HG03060 (cell line): Measurements from ENCODE around the gene COL26A1.
"Not testable (repeated sequence)": the region's sequence is repeated elsewhere in the genome, so short reads cannot be mapped to it uniquely, and the experiment has no call there.

Experiments used
- ATAC-seq: cut with Tn5 transposase; IDR thresholded peaks from one replicate; pipeline ENCODE4 v1.9.1; 2021; ENCODE audit warnings: low read depth, moderate number of reproducible peaks; ENCODE audit not compliant: unreplicated experiment

The COL26A1 gene

DNA sequence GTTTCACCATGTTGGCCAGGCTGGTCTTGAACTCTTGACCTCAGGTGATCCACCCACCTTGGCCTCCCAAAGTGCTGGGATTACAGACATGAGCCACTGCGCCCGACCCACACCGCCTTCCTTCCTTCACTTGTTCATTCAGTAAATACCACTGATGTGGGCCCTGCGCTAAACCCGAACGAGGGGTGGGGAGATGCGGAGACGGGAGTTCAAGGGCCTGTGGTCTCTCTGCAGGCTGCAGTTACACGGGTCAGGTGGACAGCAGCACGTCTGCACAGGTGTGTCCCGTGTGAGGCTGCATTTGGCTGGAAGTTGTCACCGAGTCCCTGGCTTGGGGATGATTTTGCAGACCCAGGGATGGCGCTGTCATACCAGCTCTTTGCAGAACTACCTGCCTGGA is 38.1 kb downstream of the COL26A1 start:
- ATAC-seq, result no peak

GRCh38 chr7:101401390-101402080 is 38.9 kb downstream of the COL26A1 start:
- no peak for ATAC-seq

DNA sequence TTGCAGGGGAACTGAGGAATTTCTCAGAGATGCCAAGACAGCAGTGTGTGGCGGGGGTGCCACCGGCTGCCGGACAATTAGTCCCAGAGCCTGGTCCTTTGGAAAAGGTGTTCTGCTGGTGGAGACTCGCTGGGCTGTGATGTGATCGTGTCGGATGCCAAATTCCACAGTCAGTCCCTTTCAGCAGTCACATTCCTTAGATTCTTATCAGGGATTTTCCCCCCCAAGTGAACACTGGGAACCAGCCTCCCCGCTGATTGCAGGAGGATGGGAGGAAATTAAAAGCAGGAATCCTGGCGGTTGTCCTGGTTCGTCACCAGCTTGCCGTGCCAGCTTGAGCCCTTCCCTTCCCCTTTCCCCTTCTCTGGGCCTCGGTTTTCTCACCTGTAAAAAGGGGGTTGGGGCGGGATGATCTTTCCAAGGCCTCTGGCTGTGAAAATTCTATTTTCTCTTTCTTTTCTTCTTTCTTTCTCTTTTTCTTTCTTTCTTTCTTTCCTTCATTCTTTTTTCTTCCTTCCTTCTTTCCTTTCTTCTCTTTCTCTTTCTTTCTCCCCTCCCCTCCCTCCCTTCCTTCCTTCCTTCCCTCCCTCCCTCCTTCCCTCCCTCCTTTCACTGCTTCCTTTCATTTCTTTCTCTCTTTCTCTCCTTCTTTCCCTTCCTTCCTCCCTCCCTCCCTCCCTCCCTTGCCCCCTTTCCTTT is 39.6 kb downstream of the COL26A1 start:
- no peak for ATAC-seq

- ATAC-seq, result no peak
Observed at GRCh38 chr7:101402835-101403234, 40.2 kb downstream of the COL26A1 start.

- ATAC-seq, result no peak
Observed at GRCh38 chr7:101405474-101406067, 42.9 kb downstream of the COL26A1 start.

GRCh38 chr7:101410743-101411507 is 48.2 kb downstream of the COL26A1 start:
- ATAC-seq, result no peak

DNA sequence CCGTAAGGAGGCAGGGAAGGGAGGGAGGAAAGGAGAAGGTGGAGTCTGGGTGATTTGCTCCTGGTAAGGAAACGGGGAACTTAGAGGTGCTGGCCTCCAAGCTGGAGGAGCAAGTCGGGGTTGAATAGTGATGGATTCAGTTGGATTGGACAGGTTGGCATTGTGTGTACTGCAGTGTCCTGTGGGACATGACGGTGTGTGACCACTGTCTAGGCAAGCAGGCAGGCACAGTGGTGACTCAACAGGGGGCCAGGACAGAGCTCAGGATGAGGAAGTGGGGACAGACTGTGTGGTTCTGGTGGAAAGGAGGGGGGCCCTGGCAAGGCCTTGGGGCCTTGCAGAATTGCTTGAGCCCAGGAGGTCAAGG is 48.8 kb downstream of the COL26A1 start:
- no peak for ATAC-seq

GRCh38 chr7:101412976-101413375 is 50.3 kb downstream of the COL26A1 start:
- ATAC-seq, result no peak

- no peak for ATAC-seq
Observed at GRCh38 chr7:101418694-101419093, 56.0 kb downstream of the COL26A1 start.

- no peak for ATAC-seq
Observed at GRCh38 chr7:101419831-101420230, 57.2 kb downstream of the COL26A1 start.

GRCh38 chr7:101420436-101420835 is 57.8 kb downstream of the COL26A1 start:
- ATAC-seq, result no peak

DNA sequence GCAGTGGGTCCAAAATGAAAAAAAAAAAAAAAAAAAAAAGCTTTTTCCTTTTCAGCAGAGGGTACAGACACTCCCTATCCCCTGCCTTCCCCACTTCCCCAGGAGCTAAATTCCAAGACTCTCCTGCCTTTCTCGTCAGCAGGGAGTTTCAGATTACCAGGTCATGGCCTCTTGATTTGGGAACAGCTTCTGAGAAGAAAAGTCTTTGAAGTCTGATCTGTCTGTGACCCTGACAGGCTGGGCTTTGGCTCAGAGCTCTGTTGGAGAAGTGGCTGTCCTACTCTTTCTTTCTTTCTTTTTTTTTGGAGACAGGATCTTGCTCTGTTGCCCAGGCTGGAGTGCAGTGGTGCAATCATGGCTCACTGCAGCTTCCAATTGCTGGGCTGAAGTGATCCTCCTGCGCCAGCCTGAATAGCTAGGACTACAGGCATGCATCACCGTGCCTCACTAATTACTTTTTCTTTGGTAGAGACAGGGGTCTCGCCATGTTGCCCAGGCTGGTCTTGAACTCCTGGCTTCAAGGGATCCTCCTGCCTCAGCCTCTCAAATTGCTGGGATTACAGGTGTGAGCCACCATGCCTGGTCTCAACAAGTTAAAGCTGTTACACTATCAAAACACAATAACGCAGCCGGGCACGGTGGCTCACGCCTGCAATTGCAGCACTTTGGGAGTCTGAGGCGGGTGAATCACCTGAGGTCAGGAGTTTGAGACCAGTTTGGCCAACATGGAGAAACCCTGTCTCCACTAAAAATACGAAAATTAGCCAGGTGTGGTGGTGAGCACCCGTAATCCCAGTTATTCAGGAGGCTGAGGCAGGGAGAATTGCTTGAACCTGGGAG is 59.9 kb downstream of the COL26A1 start:
- ATAC-seq, result no peak

GRCh38 chr7:101426303-101427011 is 63.8 kb downstream of the COL26A1 start:
- no peak for ATAC-seq

DNA sequence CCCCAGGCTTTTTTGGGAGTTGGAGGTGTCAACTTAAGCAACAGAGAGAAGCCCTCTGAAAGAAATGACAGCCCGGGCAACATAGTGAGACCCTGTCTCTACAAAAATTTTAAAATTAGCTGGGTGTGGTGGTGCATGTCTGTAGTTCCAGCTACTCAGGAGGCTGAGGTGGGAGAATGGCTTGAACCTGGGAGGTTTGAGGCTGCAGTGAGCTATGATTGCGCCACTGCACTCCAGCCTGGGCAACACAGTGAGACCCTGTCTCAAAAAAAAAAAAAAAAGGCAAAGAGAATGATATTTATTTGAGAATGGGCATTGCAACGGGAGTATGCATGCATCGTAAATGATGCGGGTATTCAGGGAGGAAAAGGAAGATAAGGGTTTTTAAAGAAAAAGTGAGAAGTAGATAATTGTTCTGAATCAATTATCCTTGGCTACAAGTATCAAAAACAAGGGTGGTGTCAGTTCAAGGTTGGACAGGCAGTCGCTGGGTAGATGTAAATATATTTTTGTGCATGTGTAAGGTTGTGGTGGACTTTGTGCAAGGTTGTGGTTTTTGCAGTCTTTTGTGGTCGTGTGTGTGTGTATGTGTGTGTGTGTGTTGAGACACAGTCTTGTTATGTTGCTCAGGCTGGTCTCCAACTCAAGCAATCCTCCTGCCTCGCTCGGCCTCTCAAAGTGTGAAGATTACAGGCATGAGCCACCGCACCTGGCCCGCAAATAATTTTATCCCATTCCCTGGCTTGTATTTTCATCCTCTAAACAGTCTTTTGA is 65.6 kb downstream of the COL26A1 start:
- no peak for ATAC-seq

DNA sequence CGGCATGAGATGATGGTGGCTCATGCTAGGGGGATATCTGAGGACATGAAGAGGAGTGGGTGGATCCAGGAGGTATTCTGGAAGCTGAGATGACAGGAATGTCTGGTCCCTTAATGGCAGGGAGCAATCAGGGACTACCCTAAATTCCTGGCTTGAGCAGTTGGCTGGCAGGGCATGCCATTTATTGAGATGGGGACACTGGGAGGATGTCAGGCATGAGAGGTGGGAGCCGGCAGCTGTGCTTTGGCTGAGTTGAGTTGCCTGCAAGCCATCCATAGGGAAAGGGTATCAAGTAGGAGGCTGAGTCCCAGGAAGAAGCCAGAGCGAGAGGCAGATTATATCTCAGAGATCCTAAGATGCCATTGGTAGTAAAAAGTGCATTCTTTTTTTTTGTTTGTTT is 69.6 kb downstream of the COL26A1 start:
- ATAC-seq, result no peak

DNA sequence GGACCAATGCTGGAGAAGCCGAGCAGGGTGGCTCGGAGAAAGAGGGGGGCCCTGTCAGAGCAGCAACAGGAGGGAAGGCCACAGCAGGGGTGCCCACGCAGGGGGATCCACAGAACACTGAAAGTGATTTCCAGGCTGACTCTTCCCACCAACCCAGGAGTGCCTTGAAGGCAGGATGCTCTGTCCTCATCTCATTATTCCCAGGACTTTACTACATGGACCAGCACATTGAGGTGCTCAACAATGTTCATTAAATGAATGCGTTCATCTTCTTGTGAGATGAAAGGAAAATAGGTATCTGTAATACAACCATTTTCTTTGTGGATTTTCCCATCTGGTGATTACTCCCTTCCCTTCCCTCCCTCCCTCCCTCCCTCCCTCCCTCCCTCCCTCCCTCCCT is 71.0 kb downstream of the COL26A1 start:
- ATAC-seq, result no peak

- not testable (repeated sequence) for ATAC-seq
Observed at GRCh38 chr7:101434155-101434554, 71.5 kb downstream of the COL26A1 start.

- no peak for ATAC-seq
Observed at GRCh38 chr7:101435461-101436220, 73.0 kb downstream of the COL26A1 start.
